IMR-90 (cell line): ENCODE data around the gene ATG3. TPM values are rescaled to one million over a fixed set of nuclear protein-coding genes. Genes with fewer than 3 reads are reported as not detected.

Source experiments
- ATAC-seq: fragments of 200-7000 bp; cut with Tn5 transposase; 2 replicates; pipeline ENCODE4 v1.9.1; 2020; ENCODE audit warnings: low read depth, mild to moderate bottlenecking, moderate library complexity
- BruUV-seq: library from RNA; stranded (reverse); fragments of 400-500 nt; replicated peaks from 2 replicates; lab custom pipeline; 2021; lab: Mats Ljungman, UMichigan
- CTCF ChIA-PET: fragments of 300-600 bp; formaldehyde crosslinking; extraction: SDS; loops from one replicate; lab custom pipeline; 2021; ENCODE audit warnings: antibody characterized with exemption; lab: Yijun Ruan, JAX
- POLR2A ChIA-PET: fragments of 300-600 bp; sonication (Branson Sonifier 250); formaldehyde crosslinking; loops from one replicate; lab custom pipeline; 2022; ENCODE audit warnings: antibody characterized with exemption; ENCODE audit not compliant: unreplicated experiment; lab: Charles Lee
- DNase-seq: peaks from one replicate; pipeline ENCODE4 v3.0.0; 2013
- H2AFZ ChIP-seq: replicated peaks from 2 replicates; pipeline ENCODE3; 2013; ENCODE audit warnings: low read length, mild to moderate bottlenecking; ENCODE audit not compliant: poor library complexity
- H2AK5ac ChIP-seq: 2 replicates; pipeline ENCODE4 v1.6.1; 2013; ENCODE audit warnings: low read depth, low read length, inconsistent platforms
- H2AK9ac ChIP-seq: replicated peaks from 2 replicates; pipeline ENCODE3; 2013; ENCODE audit warnings: mild to moderate bottlenecking, low read depth, low read length, moderate library complexity; ENCODE audit not compliant: poor library complexity
- H2BK120ac ChIP-seq: 2 replicates; pipeline ENCODE4 v1.6.1; 2013; ENCODE audit warnings: low read depth, low read length, inconsistent platforms
- H2BK15ac ChIP-seq: 3 replicates; pipeline ENCODE4 v1.6.1; 2013; ENCODE audit warnings: low read depth, low read length, inconsistent platforms
- H2BK20ac ChIP-seq: 2 replicates; pipeline ENCODE4 v1.6.1; 2013; ENCODE audit warnings: low read depth, mild to moderate bottlenecking, inconsistent platforms, low read length, moderate library complexity
- H2BK5ac ChIP-seq: 2 replicates; pipeline ENCODE4 v1.6.1; 2013; ENCODE audit warnings: mild to moderate bottlenecking, low read depth, low read length, inconsistent platforms; ENCODE audit not compliant: poor library complexity, severe bottlenecking
- H3K14ac ChIP-seq: replicated peaks from 2 replicates; pipeline ENCODE4 v1.6.1; 2013; ENCODE audit warnings: low read depth, low read length, inconsistent platforms
- H3K18ac ChIP-seq: 2 replicates; pipeline ENCODE4 v1.6.1; 2013; ENCODE audit warnings: low read depth, low read length, control low read depth
- H3K23ac ChIP-seq: 2 replicates; pipeline ENCODE4 v1.6.1; 2013; ENCODE audit warnings: low read depth, low read length, inconsistent platforms
- H3K27ac ChIP-seq: 2 replicates; pipeline ENCODE4 v1.5.1; 2013; ENCODE audit warnings: mild to moderate bottlenecking, control low read depth, low read length; ENCODE audit not compliant: insufficient read depth
- H3K27me3 ChIP-seq: 2 replicates; pipeline ENCODE4 v1.6.1; 2013; ENCODE audit warnings: low read length; ENCODE audit not compliant: control insufficient read depth, insufficient read depth
- H3K36me3 ChIP-seq: 2 replicates; pipeline ENCODE4 v1.6.1; 2013; ENCODE audit warnings: low read length, mixed read lengths; ENCODE audit not compliant: control insufficient read depth, insufficient read depth
- H3K4ac ChIP-seq: 2 replicates; pipeline ENCODE4 v1.6.1; 2013; ENCODE audit warnings: low read depth, low read length, inconsistent platforms
- H3K4me1 ChIP-seq: 2 replicates; pipeline ENCODE4 v1.6.1; 2013; ENCODE audit warnings: low read length, mixed read lengths; ENCODE audit not compliant: control insufficient read depth, insufficient read depth
- H3K4me2 ChIP-seq: 2 replicates; pipeline ENCODE4 v1.6.1; 2013; ENCODE audit warnings: low read depth, mild to moderate bottlenecking, control low read depth, low read length, moderate library complexity
- H3K4me3 ChIP-seq: 2 replicates; pipeline ENCODE4 v1.5.1; 2013; ENCODE audit warnings: low read depth, mild to moderate bottlenecking, control low read depth, low read length, moderate library complexity; ENCODE audit not compliant: insufficient read depth
- H3K56ac ChIP-seq: 2 replicates; pipeline ENCODE4 v1.6.1; 2013; ENCODE audit warnings: low read length, inconsistent platforms; ENCODE audit not compliant: insufficient read depth; ENCODE audit errors: extremely low read depth
- H3K79me1 ChIP-seq, 2 experiments: 2 replicates each; pipeline ENCODE4 v1.6.1; 2013; ENCODE audit warnings: low read length in 2 of 2, inconsistent platforms in 1 of 2, low read depth in 1 of 2
- H3K9ac ChIP-seq: 2 replicates; pipeline ENCODE4 v1.6.1; 2013; ENCODE audit warnings: low read depth, low read length, control low read depth
- H3K9me1 ChIP-seq: 2 replicates; pipeline ENCODE4 v1.6.1; 2013; ENCODE audit warnings: low read length, inconsistent platforms; ENCODE audit not compliant: insufficient read depth
- H3K9me3 ChIP-seq: 2 replicates; pipeline ENCODE4 v1.6.1; 2013; ENCODE audit warnings: low read length; ENCODE audit not compliant: control insufficient read depth, insufficient read depth
- H4K20me1 ChIP-seq: 2 replicates; pipeline ENCODE4 v1.6.1; 2013; ENCODE audit warnings: low read length, inconsistent platforms; ENCODE audit not compliant: insufficient read depth
- H4K5ac ChIP-seq: 2 replicates; pipeline ENCODE4 v1.6.1; 2013; ENCODE audit warnings: mild to moderate bottlenecking, low read depth, low read length, control low read depth
- H4K8ac ChIP-seq, 2 experiments: 2 replicates each; pipeline ENCODE4 v1.6.1; 2013; ENCODE audit warnings: low read depth in 2 of 2, low read length in 2 of 2, control low read depth in 1 of 2, inconsistent platforms in 1 of 2
- H4K91ac ChIP-seq: 2 replicates; pipeline ENCODE4 v1.6.1; 2013; ENCODE audit warnings: low read depth, low read length, inconsistent platforms; ENCODE audit not compliant: insufficient read depth
- BHLHE40 ChIP-seq: fragments of 150-350 bp; IDR thresholded peaks from 2 replicates; pipeline ENCODE4 v1.6.1; 2016; ENCODE audit warnings: mild to moderate bottlenecking, low read depth, low read length
- CEBPB ChIP-seq: IDR thresholded peaks from 2 replicates; pipeline ENCODE4 v1.6.1; 2012; ENCODE audit warnings: low read depth, low read length, improper control_type of control experiment
- CHD1 ChIP-seq: IDR thresholded peaks from 2 replicates; pipeline ENCODE4 v1.6.1; 2012; ENCODE audit warnings: low read depth, low read length, improper control_type of control experiment
- ELK1 ChIP-seq: fragments of 150-350 bp; IDR thresholded peaks from 2 replicates; pipeline ENCODE4 v1.6.1; 2016; ENCODE audit warnings: low read depth, mild to moderate bottlenecking, low read length, moderate library complexity, borderline replicate concordance
- FOS ChIP-seq: fragments of 150-350 bp; IDR thresholded peaks from 2 replicates; pipeline ENCODE4 v1.6.1; 2016; ENCODE audit warnings: low read depth, low read length
- MAFK ChIP-seq: IDR thresholded peaks from 2 replicates; pipeline ENCODE4 v1.6.1; 2012; ENCODE audit warnings: low read depth, low read length, improper control_type of control experiment
- MAZ ChIP-seq: IDR thresholded peaks from 2 replicates; pipeline ENCODE4 v1.6.1; 2012; ENCODE audit warnings: low read depth, mild to moderate bottlenecking, low read length, improper control_type of control experiment, moderate library complexity, borderline replicate concordance
- MXI1 ChIP-seq: IDR thresholded peaks from 2 replicates; pipeline ENCODE4 v1.6.1; 2012; ENCODE audit warnings: low read depth, mild to moderate bottlenecking, low read length, moderate library complexity, borderline replicate concordance
- NFE2L2 ChIP-seq: fragments of 150-350 bp; IDR thresholded peaks from 2 replicates; pipeline ENCODE4 v1.6.1; 2016; ENCODE audit warnings: low read depth, mild to moderate bottlenecking, low read length
- POLR2A ChIP-seq: IDR thresholded peaks from 2 replicates; pipeline ENCODE4 v1.6.1; 2012; ENCODE audit warnings: mild to moderate bottlenecking, low read depth, low read length
- RAD21 ChIP-seq: IDR thresholded peaks from 2 replicates; pipeline ENCODE4 v1.6.1; 2012; ENCODE audit warnings: low read length, improper control_type of control experiment
- RCOR1 ChIP-seq: IDR thresholded peaks from 2 replicates; pipeline ENCODE4 v1.6.1; 2012; ENCODE audit warnings: mild to moderate bottlenecking, low read length, improper control_type of control experiment; ENCODE audit not compliant: insufficient replicate concordance
- RFX5 ChIP-seq: IDR thresholded peaks from 2 replicates; pipeline ENCODE4 v1.8.0; 2012; ENCODE audit warnings: low read depth, mild to moderate bottlenecking, low read length, moderate library complexity
- SMC3 ChIP-seq: fragments of 150-350 bp; IDR thresholded peaks from 2 replicates; pipeline ENCODE4 v1.6.1; 2016; ENCODE audit warnings: low read depth, mild to moderate bottlenecking, antibody characterized with exemption, low read length, moderate library complexity
- WGBS, 2 experiments: methylation state at CpG; one replicate each; pipeline versions ENCODE4 v1.1.5 to v1.1.7; 2013; ENCODE audit warnings: missing lambda C conversion rate in 2 of 2; ENCODE audit not compliant: insufficient read length in 1 of 2; ENCODE audit errors: extremely low coverage in 2 of 2; 5-methylcytosine and 5-hydroxymethylcytosine counted together
- dilution Hi-C: fragments of 300-500 bp; cut with HindIII; formaldehyde crosslinking; loops from one replicate; pipeline ENCODE4 v1.14.3; 2018; ENCODE audit warnings: low sequenced_read_pairs; ENCODE audit not compliant: unreplicated experiment
- in situ Hi-C: fragments of 300-500 bp; cut with MboI; formaldehyde crosslinking; loops from 3 replicates; pipeline ENCODE4 v1.14.3; 2019; ENCODE audit warnings: low sequenced_read_pairs, inconsistent platforms, mixed read lengths
- intact Hi-C: fragments of 100-400 bp; cut with micrococcal nuclease; formaldehyde crosslinking; loops from 2 replicates; pipeline ENCODE4 v1.10.0; 2022
- polyA plus RNA-seq, 3 experiments: library from polyadenylated mRNA; depleted of rRNA; stranded (reverse); fragments of >200 nt; gene quantifications; 2 replicates each; pipeline ENCODE4 v1.2.3, GENCODE V29; 2012; ENCODE audit warnings: low replicate concordance in 1 of 3
- total RNA-seq: library from RNA; depleted of rRNA; stranded (reverse); fragments of >200 nt; gene quantifications from 2 replicates; pipeline ENCODE4 v1.2.3, GENCODE V29; 2012
- TF ChIP-seq, protein P1 (sequence below): fragments of 150-350 bp; IDR thresholded peaks from 2 replicates; pipeline ENCODE4 v1.6.1; 2017; ENCODE audit warnings: mild to moderate bottlenecking, antibody characterized with exemption, low read length, low read depth
- TF ChIP-seq, protein P2 (sequence below): conservative IDR thresholded peaks from 2 replicates; pipeline ENCODE4 v1.5.1; 2012; ENCODE audit warnings: mild to moderate bottlenecking, low read depth, low read length, improper control_type of control experiment

ATG3 gene
- total and polyA plus RNA-seq, 2 of the 4 experiments (the other 2 are of a cell fraction) = 30.8 to 31.7 TPM

DNA sequence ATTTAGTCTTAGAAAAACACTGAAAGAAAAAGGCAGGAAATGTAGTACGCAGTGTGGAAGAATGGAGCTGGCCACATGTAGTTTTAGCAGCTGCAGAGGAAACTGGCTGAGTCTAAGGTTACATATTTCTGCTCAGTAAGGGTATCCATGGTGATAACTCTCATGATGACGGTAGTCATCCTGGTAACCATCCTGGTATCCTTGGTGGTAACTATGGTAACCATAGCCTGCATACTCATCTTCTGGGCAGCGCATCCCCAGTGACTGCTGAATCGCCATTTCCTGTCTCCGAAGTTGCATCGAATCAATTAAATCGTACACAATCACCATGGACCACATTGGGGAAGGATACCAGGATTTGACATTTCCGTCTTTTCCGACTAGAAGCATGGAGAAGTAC lies 43.5 kb upstream of the ATG3 start:
- Histone ChIP-seq H3K27me3 (no peaks in the 10 kb centered on the region), H3K4me1 (peaks cover 3% of the 10 kb centered on the region; the same call in 1 of the 2 replicates), H4K5ac (no peak overlapping the region), H3K4me3 (no peak overlapping the region), H2BK20ac (no peak overlapping the region), H3K36me3 (peaks cover 23% of the 10 kb centered on the region), H3K9me1 (0 out of 2 replicates have a peak, but pooled peaks cover 3% of the 10 kb centered on the region), H2AK9ac (no peak overlapping the region), H4K20me1 (no peaks in the 10 kb centered on the region), H4K91ac (no peak overlapping the region), H2AK5ac (no peak overlapping the region; the same call in 1 of the 2 replicates), H2AFZ (no peak overlapping the region), H2BK15ac (peak overlapping the region; percentile 36; the same call in 1 of the 3 replicates), H3K27ac (no peak overlapping the region), H4K8ac (no peak overlapping the region), H2BK120ac (no peak overlapping the region), H3K9ac (no peak overlapping the region), H3K56ac (no peak overlapping the region), H3K18ac (no peak overlapping the region), H3K9me3 (no peaks in the 10 kb centered on the region), H3K79me1 (no peaks in the 10 kb centered on the region), H3K23ac (no peak overlapping the region), H3K14ac (no peak overlapping the region), H2BK5ac (no peak overlapping the region), H3K4ac (no peak overlapping the region), H3K4me2 (no peak overlapping the region)
- TF ChIP-seq, protein P1, sequence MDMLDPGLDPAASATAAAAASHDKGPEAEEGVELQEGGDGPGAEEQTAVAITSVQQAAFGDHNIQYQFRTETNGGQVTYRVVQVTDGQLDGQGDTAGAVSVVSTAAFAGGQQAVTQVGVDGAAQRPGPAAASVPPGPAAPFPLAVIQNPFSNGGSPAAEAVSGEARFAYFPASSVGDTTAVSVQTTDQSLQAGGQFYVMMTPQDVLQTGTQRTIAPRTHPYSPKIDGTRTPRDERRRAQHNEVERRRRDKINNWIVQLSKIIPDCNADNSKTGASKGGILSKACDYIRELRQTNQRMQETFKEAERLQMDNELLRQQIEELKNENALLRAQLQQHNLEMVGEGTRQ = no peak
- peak; percentile 46 for TF ChIP-seq RCOR1
- no peak for TF ChIP-seq RAD21
- TF ChIP-seq ELK1 = no peak
- TF ChIP-seq POLR2A = no peak
- no peak for TF ChIP-seq CHD1
- 0 out of 2 replicates have a peak, but pooled peaks have one; percentile 61 for TF ChIP-seq MXI1
- TF ChIP-seq FOS = peak; percentile 32; the same call in 1 of the 2 replicates
- peak; percentile 30; the same call in 1 of the 2 replicates for TF ChIP-seq CEBPB
- TF ChIP-seq NFE2L2 = peak; percentile 43; the same call in 1 of the 2 replicates
- TF ChIP-seq SMC3 = no peak
- TF ChIP-seq MAZ = no peak
- TF ChIP-seq MAFK = peak; percentile 84
- no peak for TF ChIP-seq BHLHE40
- TF ChIP-seq RFX5 = no peak
- TF ChIP-seq, protein P2, sequence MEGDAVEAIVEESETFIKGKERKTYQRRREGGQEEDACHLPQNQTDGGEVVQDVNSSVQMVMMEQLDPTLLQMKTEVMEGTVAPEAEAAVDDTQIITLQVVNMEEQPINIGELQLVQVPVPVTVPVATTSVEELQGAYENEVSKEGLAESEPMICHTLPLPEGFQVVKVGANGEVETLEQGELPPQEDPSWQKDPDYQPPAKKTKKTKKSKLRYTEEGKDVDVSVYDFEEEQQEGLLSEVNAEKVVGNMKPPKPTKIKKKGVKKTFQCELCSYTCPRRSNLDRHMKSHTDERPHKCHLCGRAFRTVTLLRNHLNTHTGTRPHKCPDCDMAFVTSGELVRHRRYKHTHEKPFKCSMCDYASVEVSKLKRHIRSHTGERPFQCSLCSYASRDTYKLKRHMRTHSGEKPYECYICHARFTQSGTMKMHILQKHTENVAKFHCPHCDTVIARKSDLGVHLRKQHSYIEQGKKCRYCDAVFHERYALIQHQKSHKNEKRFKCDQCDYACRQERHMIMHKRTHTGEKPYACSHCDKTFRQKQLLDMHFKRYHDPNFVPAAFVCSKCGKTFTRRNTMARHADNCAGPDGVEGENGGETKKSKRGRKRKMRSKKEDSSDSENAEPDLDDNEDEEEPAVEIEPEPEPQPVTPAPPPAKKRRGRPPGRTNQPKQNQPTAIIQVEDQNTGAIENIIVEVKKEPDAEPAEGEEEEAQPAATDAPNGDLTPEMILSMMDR = no peak
- 87% methylated on average over 6 of the region's 9 CpGs; no CpG with 5 or more reads in 1 of the 2 experiments for whole genome bisulfite sequencing, 2 experiments
- dilution Hi-C loops = no loop called here
- in situ Hi-C loops = no loop called here
- no TSS peak for BruUV-seq
- intact Hi-C loops = no loop called here
- peak; percentile 92 for ATAC-seq
- POLR2A ChIA-PET = no interaction called here
- CTCF ChIA-PET = interaction anchor here (0.5 to 0.8 kb wide), 2 partner anchors 8 to 430 kb away, joined by 3 read pairs; no protein-coding TSS in a partner anchor
- peak; percentile 99 for DNase-seq
